Measurements from ENCODE around the gene SLFN11. TPM values are rescaled to one million over a fixed set of nuclear protein-coding genes. Genes with fewer than 3 reads are reported as not detected.

SLFN11 gene
- total and polyA plus RNA-seq, 9 of the 15 experiments (the other 6 are each of a cell fraction or from before 2014, with no cell fraction given): 0.04 to 0.21 TPM; not detected in 7

- TF ChIP-seq CHD7 (IDR thresholded peaks at IDR 0.05; ENCODE audit: low read depth, low read length) (no peak), GTF3C2 (IDR thresholded peaks at IDR 0.05; ENCODE audit: borderline replicate concordance, extremely low read depth, insufficient read length) (no peak), SRSF9 (IDR thresholded peaks at IDR 0.05; ENCODE audit: borderline replicate concordance, low read depth, low read length) (no peak)
Measured at GRCh38 chr17:35338230-35338629, 35.2 kb downstream of the SLFN11 start (continued).

Data from K562 (cell line).